NCI-H1092 treated with DMSO at 0.1 percent for 48 hours (cell line): ENCODE measurements around the gene CDH23.
A peak's percentile ranks its signal among the peaks of the same experiment; 100 is the strongest.

Experiments
- DNase-seq: peaks from one replicate; lab custom pipeline; 2025; lab: John Stamatoyannopoulos, UW

CDH23 gene

GRCh38 chr10:71564194-71564820 lies 167.6 kb downstream of the CDH23 start:
- no peak for DNase-seq

DNA sequence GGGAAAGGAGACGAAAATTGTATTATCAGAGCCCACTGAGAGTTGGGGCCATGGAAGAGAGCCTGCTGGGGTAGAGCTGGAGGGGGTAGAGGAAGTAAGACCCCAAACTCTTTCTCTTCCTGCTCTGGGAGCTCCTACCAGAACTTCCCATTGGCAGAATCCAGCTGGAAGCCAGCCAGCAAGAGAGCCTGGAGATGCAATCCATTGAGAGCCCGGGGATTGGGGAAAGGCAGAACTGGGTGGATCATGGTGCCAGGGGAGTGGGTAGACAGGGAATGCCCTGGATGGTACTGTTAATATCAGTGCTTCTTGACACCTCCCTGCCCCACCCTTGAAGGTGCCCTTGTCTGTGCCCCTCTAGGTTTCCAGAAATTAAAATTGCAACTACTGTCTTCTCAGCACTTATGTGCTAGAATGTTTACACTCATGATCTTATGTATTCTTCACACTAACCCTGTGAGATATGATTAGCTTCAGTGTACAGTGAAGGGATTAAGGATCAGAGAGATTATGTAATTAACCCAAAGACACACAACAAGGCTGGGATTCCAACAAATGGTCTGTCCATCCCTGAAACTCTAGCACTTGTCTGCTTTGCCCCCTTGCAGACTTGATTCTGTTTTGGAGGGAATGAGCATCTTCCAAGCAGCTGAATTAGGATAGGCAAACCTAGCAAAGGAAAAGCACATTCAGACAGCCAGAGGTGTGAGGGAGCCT lies 168.7 kb downstream of the CDH23 start:
- no peak for DNase-seq

- DNase-seq: no peak
Measured at GRCh38 chr10:71567006-71567405, 170.3 kb downstream of the CDH23 start.

- no peak for DNase-seq
Measured at GRCh38 chr10:71568896-71569492, 172.3 kb downstream of the CDH23 start.

DNA sequence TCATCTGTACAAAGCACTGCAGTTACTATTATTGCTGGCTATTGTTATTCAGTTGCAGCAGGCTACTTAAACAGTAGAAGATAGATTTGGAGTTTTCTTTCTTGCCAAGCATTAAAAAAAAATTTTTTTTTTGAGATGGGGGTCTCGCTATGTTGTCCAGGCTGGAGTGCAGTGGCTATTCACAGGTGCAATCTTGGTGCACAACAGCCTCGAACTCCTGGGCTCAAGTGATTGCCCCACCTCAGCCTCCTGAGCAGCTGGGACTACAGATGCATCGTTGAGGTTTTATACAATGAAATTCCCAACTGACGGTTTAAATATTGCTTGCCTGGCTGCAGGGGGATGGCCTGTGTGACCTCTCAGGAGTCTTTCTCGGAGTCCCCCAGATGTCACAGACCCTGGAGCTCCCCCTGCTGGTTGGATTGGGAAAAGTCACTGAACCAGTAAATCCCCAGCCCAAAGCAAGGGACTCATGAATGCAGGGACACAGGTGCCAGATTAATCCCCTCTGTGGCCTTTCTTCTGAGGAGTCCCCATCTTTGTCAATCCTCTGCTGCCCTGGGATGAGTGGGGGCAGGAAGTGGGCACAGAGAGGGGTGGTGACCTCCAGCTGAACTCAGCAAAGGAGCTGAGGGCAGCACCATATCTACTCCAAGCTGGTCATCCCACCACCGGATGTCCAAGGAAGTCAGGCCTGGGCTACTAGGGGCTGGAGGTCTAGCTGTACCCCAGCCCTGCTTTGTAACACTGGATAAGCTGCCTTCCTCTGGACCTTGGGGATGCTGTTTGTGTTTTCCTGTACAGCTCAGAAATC lies 173.3 kb downstream of the CDH23 start:
- DNase-seq: peak; percentile 30

DNA sequence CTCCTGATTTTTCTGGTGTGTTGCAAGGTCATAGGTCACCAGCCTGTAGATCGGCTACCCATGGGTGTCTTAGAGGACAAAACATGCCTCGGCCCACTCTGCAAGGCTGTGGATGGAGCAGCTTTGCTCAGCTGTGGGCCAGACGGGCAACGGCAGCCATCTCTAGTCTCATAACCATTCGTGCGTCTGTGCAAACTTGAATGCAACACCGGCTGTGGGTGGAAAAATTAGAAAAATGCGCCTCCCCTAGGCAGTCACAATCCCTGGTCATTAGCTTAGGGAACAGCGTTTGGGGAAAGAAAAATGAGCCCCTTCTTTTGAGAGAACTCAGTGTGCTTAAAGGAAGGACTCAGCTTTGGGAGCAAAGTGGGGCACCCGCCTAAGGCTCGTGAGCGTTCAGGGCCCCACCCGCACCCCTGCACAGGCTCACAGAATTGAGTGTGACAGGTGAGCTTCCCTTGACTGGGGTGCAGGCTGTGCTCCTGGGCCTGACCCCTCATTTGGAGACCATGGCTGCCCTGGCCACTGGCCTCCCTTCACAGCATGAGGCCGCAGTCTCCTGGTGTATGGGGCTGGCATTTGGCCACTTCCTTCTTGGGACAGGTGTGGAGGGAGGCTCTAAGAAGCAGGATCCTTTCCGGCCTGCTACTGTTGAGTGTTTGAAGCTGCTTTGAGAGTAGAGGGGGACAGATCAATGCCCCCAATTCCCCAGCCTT lies 174.9 kb downstream of the CDH23 start:
- no peak for DNase-seq

DNA sequence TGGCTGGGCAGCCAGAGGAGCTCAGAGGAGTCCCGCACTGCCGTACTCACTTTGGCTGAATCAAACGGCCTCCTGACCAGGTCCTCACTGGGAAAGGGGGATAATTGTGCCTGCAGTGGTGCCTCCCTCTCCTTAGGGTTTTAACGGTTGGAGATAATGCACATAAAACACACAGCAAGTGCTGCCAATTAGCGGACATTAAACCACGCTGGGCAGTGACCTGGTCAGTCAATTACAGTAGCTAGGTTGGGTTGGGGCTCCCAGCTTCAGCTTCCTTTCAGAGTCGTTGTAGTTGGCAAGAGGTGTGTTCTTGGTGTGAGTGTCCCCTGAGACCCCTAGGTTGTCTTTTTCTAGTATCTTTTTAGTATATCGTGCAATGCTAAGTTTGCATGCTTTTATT lies 176.2 kb downstream of the CDH23 start:
- DNase-seq: no peak

- DNase-seq: no peak
Measured at GRCh38 chr10:71573562-71574518, 177.1 kb downstream of the CDH23 start.

DNA sequence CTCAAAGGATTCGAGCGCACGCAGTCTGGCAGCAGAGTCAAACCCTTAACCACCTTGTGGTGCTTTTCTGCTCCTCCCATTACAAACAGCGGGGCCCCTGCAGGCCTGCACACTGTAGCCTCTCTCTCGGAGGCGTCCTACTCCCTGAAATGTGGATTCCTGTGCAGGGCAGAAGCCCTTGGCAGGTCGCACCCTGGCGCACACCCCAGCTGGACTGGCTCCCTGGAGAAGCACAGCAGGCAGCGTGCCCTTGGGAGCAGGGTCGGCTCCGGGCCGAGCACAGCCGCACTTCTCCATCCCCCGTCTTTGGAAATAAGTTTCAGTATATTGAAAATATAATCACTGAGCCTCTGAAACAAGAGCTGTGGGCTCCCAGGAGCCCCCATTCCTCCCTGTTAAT lies 178.7 kb downstream of the CDH23 start:
- no peak for DNase-seq

- no peak for DNase-seq
Measured at GRCh38 chr10:71575934-71576801, 179.4 kb downstream of the CDH23 start.

GRCh38 chr10:71576842-71577241 lies 180.1 kb downstream of the CDH23 start:
- DNase-seq: no peak

- DNase-seq: no peak
Measured at GRCh38 chr10:71577345-71577744, 180.6 kb downstream of the CDH23 start.

DNA sequence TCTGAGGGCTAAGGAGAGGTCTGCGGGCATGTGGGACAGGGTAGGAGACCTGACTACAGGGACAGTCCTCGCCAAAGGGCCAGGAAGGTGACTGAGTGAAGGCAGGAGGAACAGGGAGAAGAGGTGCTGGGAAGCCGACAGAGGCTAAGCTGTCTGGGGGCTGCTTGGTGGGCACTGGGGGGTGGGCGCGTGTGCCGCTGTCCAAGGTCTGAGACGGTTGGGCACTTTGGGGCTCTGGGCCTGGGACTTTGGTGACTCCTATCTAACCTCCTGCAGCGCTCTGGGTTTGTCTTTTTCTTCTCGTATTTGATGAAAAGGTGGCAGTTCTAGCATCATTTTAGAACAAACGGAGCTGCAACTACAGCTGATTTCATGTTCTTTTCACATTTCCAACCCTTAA lies 181.3 kb downstream of the CDH23 start:
- no peak for DNase-seq

DNA sequence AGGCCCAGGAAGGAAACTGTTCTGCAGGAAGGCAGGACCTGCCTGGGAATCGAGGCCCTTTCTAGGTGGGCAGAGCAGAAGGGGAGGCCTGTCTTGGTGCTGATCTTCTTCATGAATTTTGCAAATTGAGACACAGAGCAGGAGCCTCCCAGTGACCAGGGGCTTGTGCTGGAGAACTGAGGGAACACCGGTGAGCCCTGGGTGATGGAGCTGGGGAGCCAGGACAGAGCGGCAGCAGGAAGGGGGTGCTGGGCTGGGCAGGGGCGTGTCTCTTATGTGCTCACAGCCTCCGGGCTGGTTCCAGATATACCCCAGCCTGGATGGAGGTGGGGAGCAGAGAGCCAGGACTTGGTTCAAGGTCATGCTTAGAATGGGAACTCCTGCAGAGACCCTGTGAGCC lies 182.9 kb downstream of the CDH23 start:
- DNase-seq: no peak

DNA sequence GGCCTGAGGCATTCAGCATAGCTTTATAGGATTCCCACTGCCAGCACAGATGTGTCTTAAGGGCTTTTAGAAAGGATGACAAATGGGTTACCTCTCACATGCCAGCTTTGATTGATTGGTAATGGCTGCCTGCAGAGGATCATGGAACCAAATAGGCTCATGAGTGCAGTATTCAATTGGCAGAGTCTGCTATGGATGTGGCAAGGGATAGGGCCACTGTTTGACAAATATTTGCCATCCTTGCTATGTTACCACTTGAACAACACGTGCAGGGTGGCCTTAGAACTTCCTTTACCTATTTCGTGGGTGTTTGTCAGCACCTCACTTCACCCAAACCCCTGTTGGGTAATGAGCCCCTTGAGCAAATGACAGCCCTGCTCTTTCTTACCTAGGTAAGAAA lies 183.7 kb downstream of the CDH23 start:
- no peak for DNase-seq

DNA sequence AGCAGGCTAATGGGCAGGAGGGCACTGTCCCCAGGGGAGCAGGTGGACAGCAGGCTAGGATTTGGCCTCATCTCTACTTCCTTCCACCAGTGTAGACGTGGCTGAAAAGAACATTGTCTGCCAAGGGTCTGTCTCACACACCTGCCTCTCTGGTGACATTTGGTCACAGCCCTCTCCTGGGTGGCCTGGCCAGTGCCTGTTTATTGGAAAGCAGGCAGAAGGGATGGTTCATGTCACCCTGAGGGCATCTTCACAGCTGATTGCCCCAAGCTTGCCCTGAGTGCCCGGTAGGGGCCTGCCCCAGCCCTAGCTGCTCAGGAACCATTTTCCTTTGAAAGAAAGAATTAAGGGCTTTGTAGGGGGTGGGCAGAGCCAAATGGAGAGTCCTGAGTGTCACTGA lies 184.2 kb downstream of the CDH23 start:
- no peak for DNase-seq

DNA sequence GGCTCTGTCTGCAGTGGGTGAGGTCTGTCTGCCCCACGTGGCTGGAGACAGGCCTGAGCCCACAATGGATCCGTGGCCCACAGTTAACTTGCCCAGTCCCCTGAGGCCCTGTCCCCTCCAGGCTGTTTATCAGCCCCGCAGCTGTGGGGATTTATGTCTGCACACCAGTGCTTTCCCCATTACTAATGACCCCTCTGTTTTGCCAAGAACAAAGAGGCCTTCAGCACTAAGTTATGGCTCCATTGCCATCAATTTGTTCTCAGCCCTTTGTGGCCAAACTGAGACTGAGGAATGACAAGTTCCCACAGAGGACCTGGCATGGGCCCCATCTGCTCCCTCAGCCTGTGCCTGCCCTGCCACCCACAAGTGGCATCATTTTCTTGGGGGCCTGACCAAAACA lies 184.7 kb downstream of the CDH23 start:
- no peak for DNase-seq

GRCh38 chr10:71582019-71582418 lies 185.3 kb downstream of the CDH23 start:
- DNase-seq: no peak

GRCh38 chr10:71582506-71583475 lies 186.1 kb downstream of the CDH23 start:
- no peak for DNase-seq
